HG03342 (cell line): ENCODE results near the gene NTM.

ENCODE experiments used
- ATAC-seq: cut with Tn5 transposase; IDR thresholded peaks from one replicate; pipeline ENCODE4 v1.9.1; 2021; ENCODE audit warnings: mild to moderate bottlenecking, moderate library complexity; ENCODE audit not compliant: unreplicated experiment

NTM gene

GRCh38 chr11:131538322-131538721 lies 167.9 kb downstream of the NTM start:
- no peak for ATAC-seq

- no peak for ATAC-seq
Observed at GRCh38 chr11:131540676-131541075, 170.3 kb downstream of the NTM start.

GRCh38 chr11:131543389-131544025 lies 173.1 kb downstream of the NTM start:
- no peak for ATAC-seq

GRCh38 chr11:131544591-131544990 lies 174.2 kb downstream of the NTM start:
- ATAC-seq: no peak

GRCh38 chr11:131546218-131546895 lies 175.9 kb downstream of the NTM start:
- no peak for ATAC-seq

- ATAC-seq: no peak
Observed at GRCh38 chr11:131549099-131549498, 178.7 kb downstream of the NTM start.

GRCh38 chr11:131549770-131550169 lies 179.4 kb downstream of the NTM start:
- no peak for ATAC-seq

- ATAC-seq: no peak
Observed at GRCh38 chr11:131560287-131560686, 189.9 kb downstream of the NTM start.

GRCh38 chr11:131561501-131561900 lies 191.1 kb downstream of the NTM start:
- no peak for ATAC-seq

GRCh38 chr11:131561972-131562371 lies 191.6 kb downstream of the NTM start:
- no peak for ATAC-seq

GRCh38 chr11:131568318-131568717 lies 197.9 kb downstream of the NTM start:
- no peak for ATAC-seq

GRCh38 chr11:131571571-131571970 lies 201.2 kb downstream of the NTM start:
- ATAC-seq: no peak

GRCh38 chr11:131572423-131572822 lies 202.0 kb downstream of the NTM start:
- ATAC-seq: no peak

GRCh38 chr11:131579932-131580387 lies 209.5 kb downstream of the NTM start:
- ATAC-seq: peak; percentile 80

GRCh38 chr11:131580476-131580875 lies 210.1 kb downstream of the NTM start:
- no peak for ATAC-seq

GRCh38 chr11:131581046-131581445 lies 210.6 kb downstream of the NTM start:
- ATAC-seq: no peak

- no peak for ATAC-seq
Observed at GRCh38 chr11:131582021-131582525, 211.7 kb downstream of the NTM start.

- ATAC-seq: no peak
Observed at GRCh38 chr11:131583421-131583820, 213.0 kb downstream of the NTM start.

- ATAC-seq: no peak
Observed at GRCh38 chr11:131583938-131584337, 213.5 kb downstream of the NTM start.

GRCh38 chr11:131584785-131585592 lies 214.6 kb downstream of the NTM start:
- ATAC-seq: no peak

GRCh38 chr11:131588057-131588456 lies 217.6 kb downstream of the NTM start:
- no peak for ATAC-seq

- no peak for ATAC-seq
Observed at GRCh38 chr11:131591051-131591461, 220.6 kb downstream of the NTM start.
